T-helper 2 cell treated with Interferon-gamma antibody and Interleukin-4, amounts not matched to agents 100 ng/mL and 5 ng/mL, for 36 hours (primary cell): ENCODE data around the gene TNS1. TPM values are rescaled to one million over a fixed set of nuclear protein-coding genes. Genes with fewer than 3 reads are reported as not detected.

Experiments used
- intact Hi-C: fragments of 100-400 bp; cut with micrococcal nuclease; formaldehyde crosslinking; loops from one replicate; pipeline ENCODE4 v1.15.1; 2023
- total RNA-seq: library from RNA; stranded (reverse); gene quantifications from 2 replicates; pipeline ENCODE4 v1.2.3, GENCODE V29; 2022

Gene TNS1
- total RNA-seq, 1 donor from 2014 or later, result 0.18 TPM

DNA sequence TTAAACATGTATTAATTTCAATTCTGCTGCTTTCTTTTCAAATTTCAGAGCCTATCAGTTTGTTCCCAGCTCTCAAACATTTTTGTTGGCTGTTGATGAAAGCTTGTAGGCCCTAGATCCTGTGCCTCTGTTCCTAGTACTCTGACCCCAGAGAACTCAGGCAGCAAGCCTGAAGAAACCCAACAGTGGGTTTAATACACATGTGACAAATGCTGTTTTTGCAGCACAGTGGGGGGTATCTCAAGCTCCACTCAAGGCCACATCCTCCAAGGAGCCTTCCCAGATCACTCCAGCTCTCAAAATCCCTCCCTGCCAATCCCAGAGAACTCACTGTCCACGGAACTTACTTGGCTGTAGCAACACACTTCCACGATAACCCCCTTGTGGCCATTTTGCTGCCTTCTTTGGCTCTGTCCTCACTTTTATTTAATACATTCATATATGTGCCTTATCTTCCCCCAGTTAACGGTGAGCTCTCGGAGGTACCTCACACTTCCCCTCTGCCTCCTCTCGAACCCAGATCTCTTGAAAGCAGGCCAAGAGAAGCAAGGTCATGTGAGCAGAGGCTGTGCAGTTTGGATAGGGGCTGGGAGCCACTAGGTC, 122.4 kb downstream of the TNS1 start:
- intact Hi-C loops, result no loop called here

DNA sequence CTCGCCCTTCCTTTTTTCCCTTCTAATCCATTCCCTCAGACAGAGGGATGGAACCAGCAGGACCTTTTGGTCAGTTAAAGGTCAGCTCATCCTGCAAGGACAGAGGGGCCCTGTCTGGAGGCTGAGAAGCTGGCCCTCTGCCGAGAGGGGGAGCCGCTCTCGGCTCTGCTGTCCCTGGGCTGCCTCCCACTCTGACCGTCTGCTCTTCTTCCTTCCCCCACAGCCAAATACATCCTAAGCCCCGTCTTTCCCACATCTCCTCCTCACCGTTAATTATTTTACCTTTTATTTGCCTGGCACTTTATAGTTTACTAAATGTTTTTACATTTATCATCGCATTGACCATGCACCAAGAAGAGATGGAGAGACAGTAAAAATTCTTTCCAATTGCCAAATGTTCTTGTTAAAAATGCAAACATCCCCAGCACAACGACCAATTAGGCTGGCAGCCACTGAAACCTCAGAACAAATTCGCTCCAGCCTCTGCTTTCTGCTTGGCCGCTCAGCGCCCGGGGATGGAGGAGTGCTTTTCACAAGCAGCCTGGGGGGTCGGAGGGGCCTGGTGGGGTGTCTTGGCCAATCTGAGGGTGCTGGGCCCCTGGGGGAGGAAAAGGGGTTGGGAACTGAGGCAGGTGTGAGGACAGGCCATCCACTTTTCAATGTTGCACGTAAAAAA, 123.7 kb downstream of the TNS1 start:
- intact Hi-C loops, result no loop called here

- intact Hi-C loops, result no loop called here
Observed at GRCh38 chr2:217877866-217878265, 124.9 kb downstream of the TNS1 start.

DNA sequence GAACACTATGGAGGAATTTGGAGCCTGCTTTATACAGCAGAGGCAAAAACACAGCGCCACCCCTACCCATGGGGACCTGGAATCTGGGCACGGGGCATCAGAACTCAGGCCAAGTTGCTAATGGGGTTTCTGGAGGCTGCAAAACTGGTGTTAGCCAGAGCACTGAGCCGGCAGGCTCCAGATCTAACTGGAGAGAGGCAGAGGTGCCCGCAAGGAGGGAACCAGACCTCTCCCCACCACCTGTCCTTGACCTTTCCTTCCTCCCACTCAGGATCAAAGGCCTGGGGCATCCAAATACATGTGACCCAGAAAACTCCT, 126.6 kb downstream of the TNS1 start:
- intact Hi-C loops, result no loop called here

DNA sequence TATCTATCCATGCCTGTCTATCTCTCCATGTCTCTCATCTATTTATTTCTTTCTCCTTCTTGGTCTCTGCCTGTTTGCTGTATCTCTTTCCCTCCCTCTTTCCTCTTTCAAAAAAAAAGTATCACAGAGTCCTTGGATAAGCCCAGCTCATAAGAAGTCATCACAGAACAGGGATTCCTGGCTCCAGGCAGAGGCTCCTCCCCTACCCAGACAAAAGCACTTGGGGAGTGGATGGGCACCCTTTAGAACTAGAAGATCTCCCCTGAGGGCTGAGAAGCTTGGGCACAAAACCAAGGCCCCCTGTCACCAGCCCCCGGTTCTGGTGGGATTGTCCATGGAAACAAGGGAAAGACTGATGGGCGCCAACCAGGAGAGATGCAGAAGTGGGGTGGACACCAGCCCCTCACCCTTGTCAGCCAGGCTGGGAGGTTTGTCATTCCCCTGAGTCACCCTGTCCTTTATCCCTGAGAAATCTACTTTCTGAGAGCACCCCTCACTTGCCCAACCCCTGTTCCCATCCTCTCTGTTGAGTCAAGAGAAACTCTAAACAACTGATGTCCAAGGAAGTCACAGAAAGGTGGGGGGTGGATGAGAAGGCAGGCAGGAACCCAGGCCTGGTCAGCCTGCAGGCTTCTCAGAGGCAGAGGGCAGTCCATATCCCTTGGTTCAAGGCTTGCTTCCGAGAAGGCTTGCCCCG, 127.1 kb downstream of the TNS1 start:
- intact Hi-C loops, result no loop called here

- intact Hi-C loops, result no loop called here
Observed at GRCh38 chr2:217875138-217875537, 127.7 kb downstream of the TNS1 start.

GRCh38 chr2:217873371-217873770, 129.4 kb downstream of the TNS1 start:
- intact Hi-C loops, result no loop called here

DNA sequence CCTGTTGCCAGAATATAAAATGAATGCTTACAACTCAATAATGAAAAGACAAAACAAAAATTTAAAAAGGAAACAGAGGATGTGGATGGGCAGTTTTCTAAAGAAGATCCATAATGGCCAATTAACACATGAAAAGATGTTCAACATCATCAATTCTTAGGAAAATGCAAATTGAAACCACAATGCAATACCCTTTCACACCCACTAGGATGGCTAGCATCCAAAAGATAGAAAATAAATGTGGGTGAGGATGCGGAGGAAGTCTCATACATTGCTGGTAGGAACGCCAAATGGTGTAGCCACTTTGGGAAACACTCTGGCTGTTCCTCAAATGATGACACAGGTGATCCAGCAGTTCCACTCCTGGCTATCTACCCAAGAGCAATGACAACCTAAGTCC, 130.5 kb downstream of the TNS1 start:
- intact Hi-C loops, result no loop called here

- intact Hi-C loops, result no loop called here
Observed at GRCh38 chr2:217870528-217871011, 132.2 kb downstream of the TNS1 start.

- intact Hi-C loops, result no loop called here
Observed at GRCh38 chr2:217868911-217869334, 133.9 kb downstream of the TNS1 start.

DNA sequence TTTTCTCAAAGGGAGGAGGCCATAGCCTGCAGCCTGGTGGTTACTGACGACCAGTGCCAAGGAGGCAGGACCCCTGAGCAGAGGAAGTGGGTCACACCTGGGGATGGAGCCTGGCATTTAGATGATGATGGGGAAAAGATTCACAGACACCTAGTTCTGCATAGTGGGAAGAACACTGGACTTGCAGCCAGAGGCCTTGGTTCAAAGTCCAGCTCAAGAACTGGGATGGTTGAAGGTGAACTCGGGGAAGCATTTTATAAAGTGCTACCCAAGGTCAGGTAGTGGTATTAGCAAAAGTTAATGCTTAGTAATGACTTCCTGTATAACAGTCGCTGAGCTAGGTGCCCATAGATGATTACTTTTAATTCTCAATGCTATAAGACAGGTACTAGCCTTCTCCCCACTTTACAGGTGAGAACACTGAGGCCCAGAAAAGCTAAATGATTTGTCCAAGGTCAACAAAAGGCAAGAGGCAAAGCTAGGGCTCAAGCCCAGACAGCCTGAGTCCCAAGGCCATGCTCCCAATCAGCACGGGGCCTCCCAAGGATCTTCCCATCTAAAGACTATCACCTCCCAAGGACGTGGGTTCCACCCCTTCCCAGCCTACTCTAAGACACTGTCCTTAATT, 134.4 kb downstream of the TNS1 start:
- intact Hi-C loops, result no loop called here

DNA sequence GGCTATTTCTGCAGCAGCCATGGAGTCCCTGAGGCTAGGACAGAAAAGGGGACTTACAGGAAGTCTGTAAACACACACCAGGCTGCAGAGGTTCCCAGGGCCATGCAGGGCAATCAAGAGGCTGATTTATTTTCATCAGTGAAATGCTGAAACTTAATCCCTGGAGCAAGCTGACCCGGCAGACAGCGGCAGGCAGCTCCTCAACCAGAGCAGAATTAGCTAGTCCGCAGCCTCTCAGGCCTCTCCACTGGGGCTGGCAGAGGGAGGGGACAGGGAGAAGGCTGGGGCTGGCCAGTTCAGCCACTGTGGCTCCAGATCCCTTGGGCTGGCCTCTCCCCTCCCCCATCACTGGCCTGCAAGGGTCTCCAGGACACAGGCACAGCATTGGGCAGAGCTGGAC, 136.3 kb downstream of the TNS1 start:
- intact Hi-C loops, result no loop called here

DNA sequence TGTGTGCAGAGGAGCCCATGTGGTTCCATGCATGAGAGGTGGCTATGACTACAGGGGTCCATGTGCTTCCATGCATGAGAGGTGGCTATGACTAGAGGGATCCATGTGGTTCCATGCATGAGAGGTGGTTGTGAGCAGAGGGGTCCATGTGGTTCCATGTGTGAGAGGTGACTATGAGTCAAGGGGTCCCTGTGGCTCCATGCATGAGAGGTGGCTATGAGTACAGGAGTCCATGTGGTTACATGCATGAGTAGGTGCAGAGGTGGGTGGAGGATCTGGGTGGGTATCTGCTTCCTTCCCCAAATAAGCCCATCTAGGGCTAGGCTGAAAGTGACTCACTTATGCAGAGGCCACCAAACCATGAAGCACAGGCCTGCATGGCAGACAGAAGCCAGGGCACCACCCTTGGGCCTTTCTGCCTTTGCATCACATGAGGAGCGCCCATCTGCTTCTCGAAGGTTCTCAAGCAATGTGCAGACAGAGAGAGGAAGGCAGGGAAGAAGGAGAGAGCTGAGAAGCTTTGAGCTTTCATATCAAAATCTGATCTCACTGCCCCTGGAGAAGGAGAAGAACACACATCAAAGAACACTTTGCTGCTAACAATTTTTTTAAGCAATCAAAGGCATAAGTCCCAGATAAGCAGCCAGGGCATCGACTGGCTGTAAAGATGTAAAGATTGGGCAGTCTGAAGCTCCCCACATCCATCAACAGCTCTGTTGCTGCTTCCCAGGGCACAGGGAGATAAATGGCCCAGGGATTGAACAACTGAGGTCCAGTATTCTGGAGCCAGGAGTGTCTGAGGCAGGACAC, 137.6 kb downstream of the TNS1 start:
- intact Hi-C loops, result no loop called here

DNA sequence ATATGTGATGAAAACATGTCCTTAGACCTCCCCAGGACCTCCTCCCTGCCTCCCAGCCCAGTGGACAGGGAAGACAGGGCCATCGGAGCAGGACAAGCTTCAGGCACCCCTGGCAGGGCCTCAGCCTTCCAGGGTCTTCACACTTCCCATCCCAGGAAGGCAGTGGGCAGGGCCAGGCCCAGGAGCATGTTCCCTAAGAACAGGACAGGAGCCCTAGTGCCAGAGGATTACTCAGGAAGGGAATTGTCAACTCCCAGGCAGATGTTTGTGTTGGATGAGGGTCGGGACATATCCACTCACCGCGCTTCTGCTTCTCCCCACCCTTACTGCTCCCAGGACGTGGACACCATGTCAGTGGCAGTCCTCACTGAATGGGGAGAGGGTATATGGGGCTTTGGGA, 138.9 kb downstream of the TNS1 start:
- intact Hi-C loops, result no loop called here

- intact Hi-C loops, result no loop called here
Observed at GRCh38 chr2:217861334-217861877, 141.4 kb downstream of the TNS1 start.

- intact Hi-C loops, result no loop called here
Observed at GRCh38 chr2:217859926-217860325, 142.9 kb downstream of the TNS1 start.

- intact Hi-C loops, result no loop called here
Observed at GRCh38 chr2:217858519-217859491, 144.0 kb downstream of the TNS1 start.

DNA sequence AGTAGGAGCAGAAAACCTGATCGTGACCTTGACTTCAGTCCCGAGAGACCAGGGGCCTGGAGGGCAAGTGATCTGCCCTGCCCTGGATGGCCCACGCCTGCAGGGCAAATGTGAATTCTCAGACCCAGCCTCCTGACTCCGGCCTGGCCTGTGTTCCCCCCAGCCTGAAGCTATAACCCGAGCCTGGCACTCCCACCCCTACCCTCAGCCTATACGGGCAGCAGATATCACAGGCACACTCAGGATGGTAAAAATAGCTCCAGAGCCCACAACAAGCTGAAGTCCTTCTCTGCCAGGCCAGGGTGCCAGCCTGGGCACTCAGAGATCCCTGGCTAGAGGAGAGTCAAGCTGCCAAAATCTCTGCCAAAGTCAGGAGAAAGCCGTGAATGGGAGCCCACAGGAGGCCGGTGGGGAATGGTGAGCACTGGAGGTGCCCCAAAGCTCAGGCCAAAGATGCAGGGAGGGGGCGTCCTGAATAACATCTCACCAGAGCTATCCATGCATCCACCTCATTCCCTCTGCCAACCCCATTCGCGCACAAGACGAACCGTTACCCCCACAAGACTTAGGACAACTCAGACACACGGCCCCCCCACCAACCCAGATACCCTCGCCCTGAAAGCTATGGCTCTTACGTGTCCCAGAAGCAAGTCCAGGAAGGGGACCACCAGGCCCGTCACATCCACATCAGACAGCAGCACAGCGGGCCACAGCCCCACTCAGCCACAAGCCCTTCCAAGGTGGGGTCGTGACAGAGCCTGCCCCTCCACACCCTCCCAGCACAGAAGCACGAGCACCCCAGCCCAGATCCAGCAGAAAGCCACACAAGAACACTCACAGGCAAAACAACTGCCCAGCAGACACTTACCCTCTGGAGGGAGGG, 144.9 kb downstream of the TNS1 start:
- intact Hi-C loops, result no loop called here

- intact Hi-C loops, result no loop called here
Observed at GRCh38 chr2:217856871-217857270, 145.9 kb downstream of the TNS1 start.
